ENCODE measurements around the gene MUC16.

The MUC16 gene

GRCh38 chr19:9010693-9011092 is 484 bp upstream of the MUC16 start:
- TF ChIP-seq POLR2AphosphoS5 (IDR thresholded peaks at IDR 0.05; ENCODE audit: low read depth, low read length), result no peak
- no peak for TF ChIP-seq SIN3A (IDR thresholded peaks at IDR 0.05; ENCODE audit: borderline replicate concordance, insufficient read depth, low read length)
- TF ChIP-seq TAF1 (IDR thresholded peaks at IDR 0.05; ENCODE audit: borderline replicate concordance, insufficient read depth, low read length), result no peak
- no peak for TF ChIP-seq REST (IDR thresholded peaks at IDR 0.05; ENCODE audit: insufficient read depth in 1 of 2, low read depth in 2 of 2, low read length in 2 of 2)
- no peak for TF ChIP-seq FOXP2 (optimal IDR thresholded peaks at IDR 0.05; ENCODE audit: borderline replicate concordance, extremely low read depth, extremely low read length, insufficient read depth)

DNA sequence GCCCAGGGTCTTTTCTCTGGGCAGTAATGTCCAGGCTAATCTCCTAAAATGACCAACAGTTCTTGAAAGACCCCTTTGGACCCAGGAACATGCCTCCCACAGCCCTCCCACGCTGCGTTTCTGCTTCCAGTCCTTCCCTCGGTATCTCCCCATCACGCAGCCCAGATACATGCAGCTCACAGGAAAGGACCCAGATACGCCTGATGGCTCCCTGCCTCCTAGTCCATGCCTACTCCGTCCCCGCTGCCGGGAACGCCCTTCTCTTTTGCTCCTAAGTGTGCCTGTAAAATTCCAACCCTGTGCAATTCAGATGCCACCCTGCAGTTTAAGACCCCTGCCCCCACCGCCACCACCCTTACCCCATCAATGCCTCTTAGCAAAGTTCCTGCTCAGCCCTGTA is 778 bp downstream of the MUC16 start:
- TF ChIP-seq TAF1 (IDR thresholded peaks at IDR 0.05; ENCODE audit: borderline replicate concordance, insufficient read depth, low read length) (no peak), POLR2AphosphoS5 (IDR thresholded peaks at IDR 0.05; ENCODE audit: low read depth, low read length) (no peak), FOXP2 (optimal IDR thresholded peaks at IDR 0.05; ENCODE audit: borderline replicate concordance, extremely low read depth, extremely low read length, insufficient read depth) (no peak), REST (IDR thresholded peaks at IDR 0.05; ENCODE audit: insufficient read depth in 1 of 2, low read depth in 2 of 2, low read length in 2 of 2) (no peak)

DNA sequence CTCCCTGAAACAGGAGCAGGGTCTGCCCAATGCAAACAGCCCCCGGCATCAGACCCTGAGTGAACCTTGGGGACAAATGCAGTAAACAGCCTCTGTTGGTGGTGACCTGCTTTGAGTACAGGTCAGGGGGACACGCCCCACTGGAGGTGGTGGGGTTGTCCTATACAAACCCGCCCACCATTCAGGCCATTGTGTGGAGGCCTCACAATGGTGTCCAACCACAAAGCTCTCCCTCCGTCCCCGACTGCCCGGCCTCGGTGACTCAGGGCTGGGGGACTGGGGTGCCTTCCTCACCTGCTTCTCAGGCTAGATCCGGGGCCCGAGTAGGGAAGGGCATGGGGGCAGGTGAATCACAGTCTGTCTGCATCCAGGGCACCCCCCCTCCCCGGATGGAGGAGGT is 1.5 kb downstream of the MUC16 start:
- TF ChIP-seq REST (IDR thresholded peaks at IDR 0.05; ENCODE audit: insufficient read depth in 1 of 2, low read depth in 2 of 2, low read length in 2 of 2) (no peak), POLR2AphosphoS5 (IDR thresholded peaks at IDR 0.05; ENCODE audit: low read depth, low read length) (no peak), FOXP2 (optimal IDR thresholded peaks at IDR 0.05; ENCODE audit: borderline replicate concordance, extremely low read depth, extremely low read length, insufficient read depth) (no peak), TAF1 (IDR thresholded peaks at IDR 0.05; ENCODE audit: borderline replicate concordance, insufficient read depth, low read length) (no peak), SIN3A (IDR thresholded peaks at IDR 0.05; ENCODE audit: borderline replicate concordance, insufficient read depth, low read length) (no peak)

DNA sequence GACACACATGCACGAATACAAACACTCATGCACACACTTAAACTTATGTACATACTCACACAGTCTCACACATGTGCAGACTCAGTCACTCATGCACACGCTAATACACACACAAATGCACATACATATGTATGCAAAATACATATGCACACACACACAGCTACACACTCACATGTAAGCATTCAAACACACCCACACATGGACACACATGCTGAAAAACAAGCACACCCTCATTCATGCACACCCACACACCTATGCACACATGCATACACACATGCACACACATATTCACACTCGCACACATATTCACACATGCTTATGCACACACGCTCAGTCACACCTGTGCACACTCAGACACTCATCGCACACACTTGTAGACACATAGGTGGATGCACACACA is 9.3 kb downstream of the MUC16 start:
- TF ChIP-seq FOXP2 (optimal IDR thresholded peaks at IDR 0.05; ENCODE audit: borderline replicate concordance, extremely low read depth, extremely low read length, insufficient read depth) (no peak), TAF1 (IDR thresholded peaks at IDR 0.05; ENCODE audit: borderline replicate concordance, insufficient read depth, low read length) (no peak), REST (IDR thresholded peaks at IDR 0.05; ENCODE audit: insufficient read depth in 1 of 2, low read depth in 2 of 2, low read length in 2 of 2) (no peak), POLR2AphosphoS5 (IDR thresholded peaks at IDR 0.05; ENCODE audit: low read depth, low read length) (no peak), SIN3A (IDR thresholded peaks at IDR 0.05; ENCODE audit: borderline replicate concordance, insufficient read depth, low read length) (no peak)

DNA sequence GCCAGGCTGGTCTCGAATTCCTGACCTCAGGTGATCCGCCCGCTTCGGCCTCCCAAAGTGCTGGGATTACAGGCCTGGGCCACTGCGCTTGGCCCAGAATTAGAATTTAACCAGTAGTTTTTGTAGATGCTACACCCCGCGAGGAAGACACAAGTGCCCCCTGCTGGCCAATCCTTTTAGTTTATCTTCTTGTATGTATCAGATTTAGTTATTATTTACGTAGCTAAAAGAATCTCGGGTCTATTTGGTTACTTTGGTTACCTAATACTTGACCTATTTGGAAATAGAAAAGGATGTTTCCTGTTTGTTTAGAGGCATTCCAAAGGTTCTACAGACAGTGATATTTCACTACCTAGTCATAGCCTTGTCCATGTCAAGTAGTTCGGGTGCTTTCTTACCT is 22.0 kb downstream of the MUC16 start:
- TF ChIP-seq FOXP2 (optimal IDR thresholded peaks at IDR 0.05; ENCODE audit: borderline replicate concordance, extremely low read depth, extremely low read length, insufficient read depth) (no peak), REST (IDR thresholded peaks at IDR 0.05; ENCODE audit: insufficient read depth in 1 of 2, low read depth in 2 of 2, low read length in 2 of 2) (no peak)
